HG03457 (cell line): ENCODE results near the gene ZNF331.
"Not testable (repeated sequence)": the region's sequence is repeated elsewhere in the genome, so short reads cannot be mapped to it uniquely, and the experiment has no call there.

Source experiments
- ATAC-seq: cut with Tn5 transposase; IDR thresholded peaks from one replicate; pipeline ENCODE4 v1.9.1; 2021; ENCODE audit warnings: moderate number of reproducible peaks; ENCODE audit not compliant: unreplicated experiment

The ZNF331 gene

DNA sequence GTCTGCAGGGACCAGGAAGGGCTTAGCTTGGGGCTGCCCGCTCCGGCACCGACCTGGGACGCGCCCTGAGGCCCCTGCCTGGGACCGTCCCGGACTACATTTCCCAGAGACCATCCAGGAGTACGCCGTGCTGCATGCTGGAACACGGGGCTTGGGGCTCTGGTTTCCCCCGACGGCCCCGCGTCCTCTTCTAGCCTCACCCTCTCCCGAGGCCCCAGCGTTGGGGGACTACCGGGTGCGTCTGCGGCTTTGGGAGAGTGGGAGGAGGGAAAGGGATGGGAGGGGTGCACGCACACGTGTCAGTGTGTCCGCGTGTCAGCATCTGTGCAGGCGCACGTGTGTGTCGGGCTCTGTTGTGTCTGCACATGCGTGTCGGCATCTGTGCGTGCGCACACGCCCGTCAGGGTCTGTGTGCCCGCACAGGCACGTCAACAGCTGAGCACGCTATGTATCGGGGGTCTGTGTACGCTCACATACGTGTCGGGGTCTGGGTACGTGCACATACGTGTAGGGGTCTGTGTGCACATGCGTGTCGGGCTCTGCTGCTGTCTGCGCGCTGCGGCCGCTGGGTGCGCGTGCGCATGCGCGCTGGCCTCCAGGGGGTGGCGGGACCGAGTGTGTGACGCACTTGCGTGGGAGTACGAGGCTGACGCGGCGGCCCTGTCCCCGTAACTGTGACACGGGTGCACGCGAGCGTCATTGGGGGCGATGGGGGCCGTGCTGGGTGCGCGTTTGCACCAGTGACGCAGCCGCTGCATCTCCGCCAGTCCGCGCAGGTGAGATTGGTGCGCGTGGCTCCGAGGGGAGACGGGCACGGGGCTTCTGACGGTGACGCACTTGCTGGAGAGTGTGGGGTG is at the start of gene ZNF331:
ZNF331 (plus strand) TSS at position 625 of the 857 bp plus-strand sequence. CDS start 31,232 bp downstream, outside the sequence.
- ATAC-seq, result peak; percentile 52

DNA sequence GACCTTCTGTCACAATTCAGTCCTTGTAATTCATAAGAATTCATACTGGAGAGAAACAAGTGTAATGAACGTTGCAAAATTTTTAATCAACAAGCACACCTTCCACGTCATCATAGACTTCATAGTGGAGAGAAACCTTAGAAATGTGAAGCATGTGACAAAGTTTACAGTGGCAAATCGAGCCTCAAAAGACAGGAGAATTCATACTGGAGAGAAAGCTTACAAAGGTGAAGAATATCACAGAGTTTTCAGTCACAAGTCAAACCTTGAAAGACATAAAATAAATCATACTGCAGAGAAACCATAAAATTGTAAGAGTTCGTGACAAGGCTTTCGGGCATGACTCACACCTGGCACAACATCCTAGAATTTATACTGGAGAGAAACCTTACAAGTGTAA is 45.8 kb upstream of the ZNF331 start:
- ATAC-seq, result no peak

DNA sequence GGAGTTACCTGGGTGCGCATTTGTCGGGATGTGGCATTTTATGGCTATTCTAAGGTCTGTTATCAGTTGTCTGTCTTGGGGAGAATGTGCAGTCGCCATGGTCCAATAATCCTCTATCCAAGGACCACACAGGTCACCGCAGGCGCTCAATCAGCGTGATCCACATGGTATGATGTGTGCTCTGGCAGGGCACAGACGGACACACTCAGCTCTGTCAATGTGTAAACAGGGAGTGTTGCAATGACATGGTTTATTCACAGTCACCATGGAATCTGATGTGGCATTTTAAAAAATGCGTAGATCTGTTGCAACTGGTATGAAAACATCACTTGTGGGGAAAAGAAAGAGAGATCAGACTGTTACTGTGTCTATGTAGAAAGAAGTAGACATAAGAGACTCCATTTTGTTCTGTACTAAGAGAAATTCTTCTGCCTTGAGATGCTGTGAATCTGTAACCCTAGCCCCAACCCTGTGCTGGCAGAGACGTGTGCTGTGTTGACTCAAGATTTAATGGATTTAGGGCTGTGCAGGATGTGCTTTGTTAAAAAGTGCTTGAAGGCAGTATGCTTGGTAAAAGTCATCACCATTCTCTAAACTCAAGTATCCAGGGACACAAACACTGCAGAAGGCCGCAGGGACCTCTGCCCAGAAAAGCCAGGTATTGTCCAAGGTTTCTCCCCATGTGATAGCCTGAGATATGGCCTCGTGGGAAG is 40.5 kb upstream of the ZNF331 start:
- ATAC-seq, result not testable (repeated sequence)

DNA sequence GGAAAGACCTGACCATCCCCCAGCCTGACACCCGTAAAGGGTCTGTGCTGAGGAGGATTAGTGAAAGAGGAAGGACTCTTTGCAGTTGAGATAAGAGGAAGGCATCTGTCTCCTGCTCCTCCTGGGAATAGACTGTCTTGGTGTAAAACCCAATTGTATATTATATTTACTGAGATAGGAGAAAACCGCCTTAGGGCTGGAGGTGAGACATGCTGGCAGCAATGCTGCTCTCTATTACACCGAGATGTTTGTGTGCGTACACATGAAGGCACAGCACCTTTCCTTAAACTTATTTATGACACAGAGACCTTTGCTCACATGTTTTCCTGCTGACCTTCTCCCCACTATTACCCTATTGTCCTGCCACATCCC is 39.9 kb upstream of the ZNF331 start:
- ATAC-seq, result not testable (repeated sequence)

DNA sequence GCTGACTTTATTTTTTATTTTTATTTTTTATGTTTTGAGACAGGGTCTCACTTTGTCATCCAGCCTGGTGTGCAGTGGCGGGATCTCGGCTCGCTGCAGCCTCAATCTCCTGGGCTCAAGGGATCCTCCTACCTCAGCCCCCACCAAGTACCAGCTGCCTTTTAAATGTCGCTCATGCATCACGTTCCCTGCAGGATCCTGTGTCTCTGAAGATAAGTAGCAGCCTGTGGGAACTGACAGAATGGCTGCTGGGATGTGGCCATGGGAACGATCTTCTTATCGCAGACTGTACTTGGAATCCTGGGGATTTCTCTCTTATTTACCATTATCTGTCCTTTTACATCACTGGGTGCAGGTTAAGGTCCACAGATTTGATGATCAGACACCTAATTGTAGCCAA is 34.8 kb upstream of the ZNF331 start:
- ATAC-seq, result not testable (repeated sequence)

DNA sequence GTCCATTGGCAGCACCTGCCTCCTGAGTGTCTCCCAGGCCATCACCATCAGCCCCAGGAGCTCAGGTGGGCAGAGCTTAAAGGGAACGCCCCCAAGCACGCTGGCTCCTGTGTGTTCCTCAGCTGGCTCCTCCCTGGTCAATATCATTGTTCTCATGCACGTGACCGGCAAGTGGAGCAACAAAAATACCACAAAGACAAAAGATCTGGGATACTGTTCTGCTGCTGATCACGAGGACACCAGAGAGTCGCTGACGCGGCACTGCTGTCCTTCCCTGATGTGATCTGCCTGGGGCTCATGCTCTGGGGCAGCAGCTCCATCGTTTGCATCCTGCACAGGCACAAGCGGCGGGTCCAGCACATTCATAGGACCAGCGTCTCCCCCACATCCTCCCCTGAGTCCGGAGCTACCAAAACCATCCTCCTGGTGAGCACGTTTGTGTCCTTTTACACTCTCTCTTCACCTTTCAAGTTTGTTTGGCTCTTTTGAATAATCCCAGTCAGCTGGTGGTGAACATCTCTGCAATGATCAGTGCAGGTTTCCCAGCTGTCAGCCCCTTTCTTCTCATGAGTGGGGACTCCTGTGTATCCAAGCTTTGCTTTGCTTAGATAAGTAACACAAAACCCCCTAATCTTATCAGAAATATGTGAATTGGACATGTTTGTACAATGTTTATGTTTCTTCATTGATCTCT is 34.1 kb upstream of the ZNF331 start:
- not testable (repeated sequence) for ATAC-seq

DNA sequence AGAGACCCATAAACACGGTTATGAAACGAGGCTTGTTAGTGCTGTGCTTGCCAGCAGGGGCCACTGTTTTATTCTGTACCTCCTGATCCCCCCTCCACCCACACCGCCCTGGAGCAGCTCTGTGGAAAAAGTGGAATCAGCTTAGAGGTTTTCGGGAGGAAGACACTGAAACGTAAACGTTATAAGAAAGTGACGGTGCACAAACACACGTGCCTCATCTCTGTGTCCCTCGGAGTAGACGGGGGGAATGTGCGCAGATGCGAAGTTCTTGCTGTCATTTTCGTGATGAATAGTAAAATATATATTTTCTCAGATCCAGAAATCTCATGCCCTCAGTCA is 33.6 kb upstream of the ZNF331 start:
- not testable (repeated sequence) for ATAC-seq

DNA sequence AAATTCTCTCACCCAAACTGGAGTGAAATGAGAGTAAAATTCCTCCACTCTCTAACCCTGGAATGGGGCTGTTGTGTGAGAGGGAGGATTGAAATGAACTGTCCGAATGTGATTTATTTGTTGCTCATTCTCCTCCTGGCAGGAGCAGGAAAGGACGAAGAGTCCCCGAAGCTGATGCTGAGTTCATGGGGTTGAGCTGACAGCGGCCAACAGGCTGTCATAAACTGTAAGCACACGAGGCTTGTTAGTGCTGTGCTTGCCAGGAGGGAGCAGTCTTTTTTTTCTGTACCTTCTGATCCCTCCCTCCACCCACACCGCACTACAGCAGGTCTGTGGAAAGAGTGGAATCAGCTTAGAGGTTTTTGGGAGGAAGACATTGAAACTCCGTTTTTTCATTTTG is 33.1 kb upstream of the ZNF331 start:
- ATAC-seq, result no peak

DNA sequence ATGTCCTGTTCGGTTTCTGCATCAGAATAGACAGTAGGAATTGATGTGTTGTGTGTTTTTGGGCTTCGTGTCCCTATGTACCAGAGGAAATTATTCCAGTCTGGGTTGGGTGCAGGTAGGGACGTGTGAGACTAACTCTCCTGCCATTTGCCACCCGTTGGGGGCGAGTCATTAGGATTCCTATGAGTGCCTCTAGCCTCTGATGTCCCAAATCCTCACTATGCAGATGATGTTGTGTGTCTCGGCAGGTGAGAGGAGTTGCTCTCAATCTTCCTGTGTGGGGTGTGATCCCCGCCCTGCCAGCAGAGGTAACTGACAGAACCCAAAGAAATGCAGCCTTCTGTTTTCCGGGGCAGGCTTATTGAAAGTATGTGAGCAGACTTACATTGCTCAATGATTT is 31.2 kb upstream of the ZNF331 start:
- no peak for ATAC-seq

DNA sequence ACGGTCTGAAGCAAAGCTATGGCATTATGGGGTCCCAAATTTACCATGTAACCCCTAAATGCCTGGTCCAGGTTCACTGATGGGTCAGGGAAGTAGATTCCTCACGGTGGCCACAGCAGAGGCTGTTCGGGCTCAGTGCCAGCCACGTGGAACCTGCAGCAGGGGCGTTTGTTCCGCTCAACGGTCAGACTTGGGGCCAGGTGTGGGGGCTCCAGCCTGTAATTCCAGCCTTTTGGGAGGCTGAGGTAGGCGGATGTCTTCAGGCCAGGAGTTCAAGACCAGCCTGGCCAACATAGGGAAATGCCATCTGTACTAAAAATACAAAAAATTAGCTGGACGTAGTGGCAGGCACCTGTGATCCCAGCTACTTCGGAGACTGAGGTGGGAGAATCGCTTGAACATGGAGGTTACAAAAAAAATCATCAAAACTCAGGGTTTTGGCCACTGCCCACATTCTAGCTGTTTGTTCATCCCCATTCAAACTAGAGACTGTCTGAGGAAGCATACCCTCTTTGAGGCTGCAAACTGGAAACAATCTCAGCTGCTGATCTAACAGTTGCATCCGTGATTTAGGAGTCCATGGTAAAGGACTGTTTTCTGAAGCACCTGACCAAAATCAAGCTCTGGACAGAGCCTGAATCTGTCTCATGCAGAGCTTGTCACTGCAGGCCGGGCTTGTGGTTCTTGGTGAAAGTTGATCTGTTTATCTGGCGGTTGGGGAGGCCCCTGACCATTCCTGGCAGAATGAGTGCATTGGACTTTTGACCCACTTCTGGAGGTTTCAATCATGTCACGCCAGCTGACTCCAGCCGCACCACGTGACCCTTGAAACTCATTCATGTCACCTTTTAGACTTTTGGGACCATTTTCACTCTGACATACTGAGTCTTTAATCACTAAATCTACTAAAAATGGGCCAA is 30.2 kb upstream of the ZNF331 start:
- ATAC-seq, result no peak

DNA sequence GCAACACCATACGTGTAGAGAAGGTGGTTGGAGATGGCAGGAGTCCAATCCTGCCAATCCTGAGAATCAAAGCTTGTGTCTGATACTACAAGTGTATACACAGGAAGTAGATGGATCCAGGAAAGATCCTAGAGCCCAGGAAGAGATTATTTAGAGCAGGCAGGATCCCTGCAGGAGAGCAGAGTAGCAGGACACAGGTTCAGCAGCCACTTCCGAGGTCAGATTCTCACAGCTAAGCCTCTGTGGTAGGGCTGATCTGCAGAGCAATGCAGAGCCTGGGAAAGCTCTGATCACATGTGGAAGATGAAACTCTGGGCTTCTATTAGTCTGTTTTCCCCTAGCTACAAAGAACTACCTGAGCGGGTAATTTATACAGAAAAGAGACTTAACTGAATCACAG is 28.5 kb upstream of the ZNF331 start:
- no peak for ATAC-seq

DNA sequence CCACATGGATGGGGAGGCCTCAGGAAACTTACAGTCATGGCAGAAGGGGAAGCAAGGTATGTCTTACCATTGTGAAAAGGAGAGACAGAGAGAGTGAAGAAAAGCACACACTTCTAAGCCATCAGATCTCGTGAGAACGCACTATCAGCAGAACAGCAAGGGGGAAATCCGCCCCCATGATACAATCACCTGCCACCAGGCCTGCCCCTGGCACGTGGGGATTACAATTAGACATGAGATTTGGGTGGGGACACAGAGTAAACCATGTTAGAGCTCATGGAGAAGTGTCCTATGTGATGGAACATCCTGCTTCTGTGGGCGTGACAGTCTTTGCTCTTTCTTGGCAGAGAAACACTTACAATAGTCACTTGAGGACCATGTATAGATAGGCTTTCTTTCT is 28.1 kb upstream of the ZNF331 start:
- no peak for ATAC-seq

DNA sequence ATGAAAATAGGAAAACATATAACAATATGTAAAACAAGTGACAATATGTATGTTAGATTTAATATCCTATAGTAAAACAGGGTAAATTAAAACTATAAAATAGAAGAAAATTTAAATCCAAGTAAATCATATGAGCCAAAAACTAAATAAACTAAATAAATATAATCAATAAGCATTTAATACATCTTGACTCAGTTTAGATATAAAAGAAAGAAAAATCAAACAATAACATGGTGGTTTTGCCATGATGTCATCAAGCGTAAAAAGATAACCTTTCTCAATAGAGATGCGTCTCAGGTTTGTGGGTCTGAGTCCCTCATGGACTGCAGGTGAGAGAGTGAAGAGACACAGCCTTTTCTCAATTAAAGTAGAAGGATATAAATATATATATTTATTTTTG is 26.6 kb upstream of the ZNF331 start:
- no peak for ATAC-seq

DNA sequence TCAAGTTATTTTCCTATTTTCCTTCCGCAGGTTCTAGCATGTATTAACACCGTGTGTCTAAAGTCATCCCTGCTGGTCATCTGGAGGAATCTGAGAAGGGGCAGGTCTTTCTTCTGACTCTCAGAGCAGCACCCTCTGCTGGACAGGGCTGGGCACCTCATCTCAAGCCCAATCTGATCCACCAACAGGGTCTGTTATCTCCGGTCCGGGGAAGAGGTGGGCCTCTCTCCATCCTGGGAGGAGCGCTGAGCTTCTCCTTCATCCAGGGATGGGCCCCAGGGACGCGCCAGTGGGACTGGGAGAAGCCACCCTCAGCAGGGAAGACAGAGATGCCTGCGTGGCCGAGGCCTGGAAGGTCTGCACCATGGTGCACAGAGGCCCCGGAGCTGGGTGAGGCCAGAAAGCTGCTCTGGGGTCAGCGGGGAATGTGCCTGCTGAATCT is 26.0 kb upstream of the ZNF331 start:
- ATAC-seq, result no peak

DNA sequence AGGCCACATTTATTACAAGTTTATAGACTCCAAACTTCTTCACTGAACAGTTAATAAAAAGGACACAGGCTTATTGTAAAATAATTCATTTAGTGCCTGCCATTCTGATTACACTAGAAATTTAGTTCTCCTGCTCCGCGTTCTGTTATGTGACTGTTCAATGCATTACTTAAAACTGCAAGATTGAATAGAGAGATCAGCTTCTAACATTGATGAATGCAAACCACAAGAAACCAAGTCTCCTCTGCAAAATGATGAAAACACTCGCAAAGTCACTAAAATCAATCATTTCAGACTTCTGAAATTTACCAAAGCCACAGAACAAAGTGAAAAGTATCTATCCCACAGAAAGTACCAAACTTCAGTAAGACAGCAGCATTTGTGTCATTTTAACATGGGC is 22.9 kb upstream of the ZNF331 start:
- not testable (repeated sequence) for ATAC-seq

DNA sequence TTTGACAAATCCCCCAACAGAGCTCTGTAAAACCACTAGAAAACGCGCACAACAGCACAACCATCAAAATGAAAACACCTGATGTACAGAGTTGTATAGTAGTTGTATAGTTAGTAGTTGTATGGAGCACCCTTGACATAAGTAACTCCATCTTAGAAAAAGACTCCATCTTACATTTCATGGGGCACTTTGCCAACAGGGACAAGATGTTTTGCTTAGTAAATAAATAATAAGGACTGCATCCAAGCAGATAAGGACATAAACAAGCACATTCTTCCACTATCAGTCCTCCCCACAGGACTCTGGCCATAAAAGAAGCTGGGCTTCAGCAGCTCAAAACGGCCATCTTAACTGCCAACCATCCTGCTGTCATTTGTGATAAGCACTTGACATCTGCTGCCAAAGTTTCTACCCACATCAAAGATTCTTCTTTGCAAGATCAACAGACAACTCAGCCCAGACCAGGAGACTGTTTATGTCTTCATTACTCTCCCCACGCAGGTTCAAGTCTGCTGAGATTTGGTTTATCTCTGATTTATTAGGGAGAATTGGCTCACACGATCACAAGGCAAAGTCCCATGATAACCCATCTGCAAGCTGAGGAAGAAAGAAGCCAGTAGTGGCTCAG is 20.7 kb upstream of the ZNF331 start:
- no peak for ATAC-seq

DNA sequence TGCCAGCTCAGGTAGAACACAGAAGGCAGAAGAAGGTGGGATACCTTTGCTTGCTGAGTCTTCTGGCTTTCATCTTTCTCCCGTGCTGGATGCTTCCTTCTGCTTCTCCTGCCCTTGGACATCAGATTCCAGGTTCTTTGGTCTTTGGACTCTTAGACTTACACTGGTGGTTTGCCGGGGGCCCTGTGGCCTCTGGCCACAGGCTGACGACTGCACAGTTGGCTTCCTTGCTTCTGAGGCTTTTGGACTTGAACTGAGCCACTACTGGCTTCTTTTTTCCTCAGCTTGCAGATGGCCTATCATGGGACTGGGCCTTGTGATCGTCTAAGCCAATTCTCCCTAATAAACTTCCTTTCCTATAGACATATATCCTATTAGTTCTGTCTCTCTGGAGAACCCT is 19.8 kb upstream of the ZNF331 start:
- ATAC-seq, result no peak

DNA sequence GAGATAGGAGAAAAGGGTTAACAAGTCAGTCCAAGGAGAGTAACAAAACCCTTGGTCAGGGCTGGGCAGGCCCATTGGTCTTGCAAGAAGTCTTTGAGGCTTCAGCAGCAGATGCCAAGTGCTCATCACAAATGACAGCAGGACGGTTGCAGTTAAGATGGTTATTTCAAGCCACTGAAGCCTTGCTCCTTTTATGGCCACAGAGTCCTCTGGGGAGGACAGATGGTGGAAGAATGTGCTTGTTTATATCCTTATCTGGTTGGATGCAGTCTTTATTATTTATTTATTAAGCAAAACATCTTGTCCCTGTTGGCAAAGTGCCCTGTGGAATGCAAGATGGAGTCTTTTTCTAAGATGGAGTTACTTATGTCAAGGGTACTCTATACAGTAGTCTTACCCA is 19.2 kb upstream of the ZNF331 start:
- no peak for ATAC-seq

DNA sequence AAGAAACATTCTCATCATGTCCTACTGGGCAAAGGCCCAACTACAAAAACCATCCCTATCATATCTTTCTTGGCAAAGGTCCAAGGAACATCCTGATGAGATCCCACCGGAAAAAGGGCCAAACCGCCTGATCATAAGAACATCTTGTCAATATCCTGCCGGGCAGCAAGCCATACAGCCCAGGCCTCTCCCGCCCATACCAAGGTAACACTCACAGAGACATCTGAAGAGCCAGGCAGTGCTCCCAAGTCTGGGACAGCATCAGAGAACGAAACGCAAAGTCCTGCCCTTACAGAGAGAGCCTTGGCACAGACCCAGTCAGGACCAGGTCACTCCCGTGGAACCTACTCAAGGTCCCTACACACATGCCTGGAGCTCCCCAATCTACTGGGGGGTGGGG is 18.5 kb upstream of the ZNF331 start:
- ATAC-seq, result no peak

DNA sequence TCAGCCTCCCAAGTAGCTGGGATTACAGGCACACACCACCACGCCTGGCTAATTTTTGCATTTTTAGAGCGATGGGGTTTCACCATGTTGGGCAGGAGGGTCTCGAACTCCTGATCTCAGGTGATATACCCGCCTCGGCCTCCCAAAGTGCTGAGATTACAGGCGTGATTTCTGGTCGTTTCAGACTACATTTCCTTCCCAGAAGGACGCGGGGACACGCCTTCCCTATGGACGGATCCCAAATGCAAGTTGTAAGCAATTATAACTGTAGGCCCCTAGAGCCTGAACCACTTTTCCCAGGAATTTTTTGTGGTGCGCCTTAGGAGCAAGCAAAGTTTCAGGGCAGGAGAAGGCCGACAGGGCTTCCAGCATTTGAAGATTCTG is 17.8 kb upstream of the ZNF331 start:
- no peak for ATAC-seq
